Neural progenitor cell (in vitro differentiated cells): Measurements from ENCODE around the gene CDC42BPA.

Experiments
- CTCF ChIP-seq: fragments of 200-600 bp; sonication (generic); IDR thresholded peaks from 2 replicates; pipeline ENCODE4 v1.5.1; 2017; ENCODE audit warnings: antibody characterized with exemption, mild to moderate bottlenecking
- EZH2 ChIP-seq: fragments of 200-600 bp; sonication (generic); IDR thresholded peaks from 2 replicates; pipeline ENCODE4 v1.6.1; 2017; ENCODE audit warnings: antibody characterized with exemption, mild to moderate bottlenecking, moderate library complexity
- EZH2phosphoT487 ChIP-seq: fragments of 200-600 bp; sonication (generic); IDR thresholded peaks from 2 replicates; pipeline ENCODE4 v1.6.1; 2017; ENCODE audit warnings: antibody characterized with exemption

GRCh38 chr1:227260433-227260832 is 57.9 kb downstream of the CDC42BPA start:
- no peak for TF ChIP-seq CTCF
- TF ChIP-seq EZH2phosphoT487: no peak
- TF ChIP-seq EZH2: no peak
